H1 (cell line): ENCODE measurements around the gene ABCG1.

Source experiments
- BRCA1 ChIP-seq: IDR thresholded peaks from 2 replicates; pipeline ENCODE4 v1.6.1; 2012; ENCODE audit warnings: low read depth, low read length, improper control_type of control experiment
- CEBPB ChIP-seq: IDR thresholded peaks from 2 replicates; pipeline ENCODE4 v1.6.1; 2012; ENCODE audit warnings: low read depth, low read length
- CREB1 ChIP-seq: IDR thresholded peaks from 2 replicates; pipeline ENCODE4 v1.6.1; 2012; ENCODE audit warnings: inconsistent platforms
- EP300 ChIP-seq, 2 experiments: IDR thresholded peaks; 1 replicate in 1 of 2; 2 replicates in 1 of 2; pipeline ENCODE4 v1.6.1; 2011 to 2012; ENCODE audit warnings: low read depth in 2 of 2, low read length in 2 of 2, mild to moderate bottlenecking in 2 of 2, borderline replicate concordance in 1 of 2, inconsistent platforms in 1 of 2, moderate library complexity in 1 of 2
- GTF2F1 ChIP-seq: IDR thresholded peaks from 2 replicates; pipeline ENCODE4 v1.6.1; 2012; ENCODE audit warnings: low read depth, low read length, improper control_type of control experiment, borderline replicate concordance
- JUN ChIP-seq: IDR thresholded peaks from 2 replicates; pipeline ENCODE4 v1.6.1; 2011; ENCODE audit warnings: low read depth, mild to moderate bottlenecking, improper control_type of control experiment, low read length
- POLR2A ChIP-seq, 2 experiments: IDR thresholded peaks; 1 replicate in 1 of 2; 2 replicates in 1 of 2; pipeline ENCODE4 v1.6.1; 2011; ENCODE audit warnings: low read depth in 2 of 2, low read length in 2 of 2, mild to moderate bottlenecking in 2 of 2; ENCODE audit errors: control extremely low read depth in 1 of 2
- TEAD4 ChIP-seq: IDR thresholded peaks from 2 replicates; pipeline ENCODE4 v1.6.1; 2012; ENCODE audit warnings: low read depth, low read length, inconsistent platforms, mixed read lengths
- YY1 ChIP-seq: IDR thresholded peaks from 2 replicates; pipeline ENCODE4 v1.6.1; 2011; ENCODE audit warnings: low read depth, mild to moderate bottlenecking, low read length
- TF ChIP-seq, protein P1 (sequence below), 3 experiments: IDR thresholded peaks; 1 replicate in 2 of 3; 2 replicates in 1 of 3; pipeline versions ENCODE4 v1.5.1 to v1.6.1; 2011; ENCODE audit warnings: low read length in 3 of 3, mild to moderate bottlenecking in 3 of 3, inconsistent platforms in 2 of 3, low read depth in 1 of 3, moderate library complexity in 1 of 3; ENCODE audit not compliant: insufficient read depth in 1 of 3; ENCODE audit errors: control extremely low read depth in 1 of 3
- TF ChIP-seq, protein P2 (sequence below): IDR thresholded peaks from 2 replicates; pipeline ENCODE4 v1.6.1; 2011; ENCODE audit warnings: low read length, improper control_type of control experiment

DNA sequence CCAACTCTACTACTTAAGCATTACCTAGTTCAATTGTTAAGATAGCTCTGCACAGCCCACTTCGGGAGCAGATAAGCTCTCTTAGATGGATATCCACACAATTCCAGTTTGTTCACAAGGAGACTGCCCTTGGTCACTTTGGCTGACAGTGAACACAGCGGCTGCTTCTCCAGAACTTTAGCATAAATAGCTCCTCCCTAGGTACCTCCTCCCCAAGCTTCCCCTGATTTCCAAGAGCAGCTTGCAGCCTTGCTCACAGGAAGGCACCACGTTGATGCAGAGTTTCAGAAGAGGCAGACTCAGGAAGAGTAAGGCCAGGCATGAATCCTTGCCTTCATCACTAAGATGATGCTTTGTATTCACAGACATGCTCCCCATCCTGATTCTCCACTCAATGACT, 71.6 kb downstream of the ABCG1 start:
- no peak for TF ChIP-seq JUN
- TF ChIP-seq GTF2F1 = no peak
- TF ChIP-seq, protein P1, sequence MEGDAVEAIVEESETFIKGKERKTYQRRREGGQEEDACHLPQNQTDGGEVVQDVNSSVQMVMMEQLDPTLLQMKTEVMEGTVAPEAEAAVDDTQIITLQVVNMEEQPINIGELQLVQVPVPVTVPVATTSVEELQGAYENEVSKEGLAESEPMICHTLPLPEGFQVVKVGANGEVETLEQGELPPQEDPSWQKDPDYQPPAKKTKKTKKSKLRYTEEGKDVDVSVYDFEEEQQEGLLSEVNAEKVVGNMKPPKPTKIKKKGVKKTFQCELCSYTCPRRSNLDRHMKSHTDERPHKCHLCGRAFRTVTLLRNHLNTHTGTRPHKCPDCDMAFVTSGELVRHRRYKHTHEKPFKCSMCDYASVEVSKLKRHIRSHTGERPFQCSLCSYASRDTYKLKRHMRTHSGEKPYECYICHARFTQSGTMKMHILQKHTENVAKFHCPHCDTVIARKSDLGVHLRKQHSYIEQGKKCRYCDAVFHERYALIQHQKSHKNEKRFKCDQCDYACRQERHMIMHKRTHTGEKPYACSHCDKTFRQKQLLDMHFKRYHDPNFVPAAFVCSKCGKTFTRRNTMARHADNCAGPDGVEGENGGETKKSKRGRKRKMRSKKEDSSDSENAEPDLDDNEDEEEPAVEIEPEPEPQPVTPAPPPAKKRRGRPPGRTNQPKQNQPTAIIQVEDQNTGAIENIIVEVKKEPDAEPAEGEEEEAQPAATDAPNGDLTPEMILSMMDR (IDR thresholded peaks at IDR 0.05; ENCODE audit: control extremely low read depth in 1 of 3, insufficient read depth in 1 of 3, low read depth in 1 of 3, low read length in 3 of 3) = no peak
- no peak for TF ChIP-seq BRCA1
- no peak for TF ChIP-seq CREB1
- TF ChIP-seq TEAD4 = no peak
- TF ChIP-seq, protein P2, sequence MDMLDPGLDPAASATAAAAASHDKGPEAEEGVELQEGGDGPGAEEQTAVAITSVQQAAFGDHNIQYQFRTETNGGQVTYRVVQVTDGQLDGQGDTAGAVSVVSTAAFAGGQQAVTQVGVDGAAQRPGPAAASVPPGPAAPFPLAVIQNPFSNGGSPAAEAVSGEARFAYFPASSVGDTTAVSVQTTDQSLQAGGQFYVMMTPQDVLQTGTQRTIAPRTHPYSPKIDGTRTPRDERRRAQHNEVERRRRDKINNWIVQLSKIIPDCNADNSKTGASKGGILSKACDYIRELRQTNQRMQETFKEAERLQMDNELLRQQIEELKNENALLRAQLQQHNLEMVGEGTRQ = no peak
- TF ChIP-seq CEBPB = no peak
- no peak for TF ChIP-seq EP300 (IDR thresholded peaks at IDR 0.05; ENCODE audit: borderline replicate concordance in 1 of 2, low read depth in 2 of 2, low read length in 2 of 2)
- no peak for TF ChIP-seq YY1
- TF ChIP-seq POLR2A (IDR thresholded peaks at IDR 0.05; ENCODE audit: control extremely low read depth in 1 of 2, low read depth in 2 of 2, low read length in 2 of 2) = no peak
